GM19193 (cell line): ENCODE results near the gene RPS6KA4.

Experiments used
- POLR2A ChIP-seq: IDR thresholded peaks from 4 replicates; pipeline ENCODE4 v1.6.1; 2011; ENCODE audit not compliant: insufficient read depth, insufficient read length; ENCODE audit errors: extremely low read depth

The RPS6KA4 gene

DNA sequence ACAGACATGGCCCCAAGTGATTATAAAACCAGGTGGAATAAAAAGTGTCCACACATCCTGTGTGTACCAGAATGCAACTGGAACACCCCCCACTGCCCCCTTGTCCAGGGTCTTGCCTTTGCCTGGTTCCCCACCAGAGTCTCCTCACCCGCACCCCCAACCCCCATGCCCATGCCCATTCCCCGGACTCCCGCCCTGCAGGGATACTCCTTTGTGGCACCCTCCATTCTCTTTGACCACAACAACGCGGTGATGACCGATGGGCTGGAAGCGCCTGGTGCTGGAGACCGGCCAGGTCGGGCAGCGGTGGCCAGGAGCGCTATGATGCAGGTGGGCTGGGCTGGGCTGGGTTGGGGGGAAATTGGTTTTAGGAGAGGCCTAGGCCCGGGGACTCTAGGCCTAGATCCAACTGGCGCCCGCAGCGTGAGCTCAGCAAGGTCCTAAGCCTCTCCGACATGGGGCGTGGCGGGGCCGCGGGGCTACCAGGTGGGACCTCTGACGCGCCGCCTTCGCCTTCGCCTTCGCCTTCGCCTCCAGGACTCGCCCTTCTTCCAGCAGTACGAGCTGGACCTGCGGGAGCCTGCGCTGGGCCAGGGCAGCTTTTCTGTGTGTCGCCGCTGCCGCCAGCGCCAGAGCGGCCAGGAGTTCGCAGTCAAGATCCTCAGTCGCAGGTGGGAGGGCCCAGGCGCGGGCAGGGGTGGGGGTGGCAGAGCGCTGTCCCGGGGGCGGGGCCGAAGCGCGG lies 9.1 kb downstream of the RPS6KA4 start:
- no peak for TF ChIP-seq POLR2A

DNA sequence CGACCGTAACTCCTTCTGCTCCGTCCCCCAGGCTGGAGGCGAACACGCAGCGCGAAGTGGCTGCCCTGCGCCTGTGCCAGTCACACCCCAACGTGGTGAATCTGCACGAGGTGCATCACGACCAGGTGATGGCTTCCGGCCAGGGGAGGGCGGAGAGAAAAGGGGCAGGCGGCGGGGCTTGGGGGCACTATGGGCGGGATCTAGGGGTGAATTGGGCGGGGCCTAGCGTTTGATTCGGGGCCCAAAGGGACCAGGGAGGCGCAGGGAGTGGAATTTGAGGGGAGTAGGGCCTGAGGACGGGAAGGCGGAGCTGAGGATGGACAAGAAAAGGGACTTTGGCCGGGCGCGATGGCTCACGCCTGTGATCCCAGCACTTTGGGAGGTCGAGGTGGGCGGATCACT lies 9.7 kb downstream of the RPS6KA4 start:
- no peak for TF ChIP-seq POLR2A

DNA sequence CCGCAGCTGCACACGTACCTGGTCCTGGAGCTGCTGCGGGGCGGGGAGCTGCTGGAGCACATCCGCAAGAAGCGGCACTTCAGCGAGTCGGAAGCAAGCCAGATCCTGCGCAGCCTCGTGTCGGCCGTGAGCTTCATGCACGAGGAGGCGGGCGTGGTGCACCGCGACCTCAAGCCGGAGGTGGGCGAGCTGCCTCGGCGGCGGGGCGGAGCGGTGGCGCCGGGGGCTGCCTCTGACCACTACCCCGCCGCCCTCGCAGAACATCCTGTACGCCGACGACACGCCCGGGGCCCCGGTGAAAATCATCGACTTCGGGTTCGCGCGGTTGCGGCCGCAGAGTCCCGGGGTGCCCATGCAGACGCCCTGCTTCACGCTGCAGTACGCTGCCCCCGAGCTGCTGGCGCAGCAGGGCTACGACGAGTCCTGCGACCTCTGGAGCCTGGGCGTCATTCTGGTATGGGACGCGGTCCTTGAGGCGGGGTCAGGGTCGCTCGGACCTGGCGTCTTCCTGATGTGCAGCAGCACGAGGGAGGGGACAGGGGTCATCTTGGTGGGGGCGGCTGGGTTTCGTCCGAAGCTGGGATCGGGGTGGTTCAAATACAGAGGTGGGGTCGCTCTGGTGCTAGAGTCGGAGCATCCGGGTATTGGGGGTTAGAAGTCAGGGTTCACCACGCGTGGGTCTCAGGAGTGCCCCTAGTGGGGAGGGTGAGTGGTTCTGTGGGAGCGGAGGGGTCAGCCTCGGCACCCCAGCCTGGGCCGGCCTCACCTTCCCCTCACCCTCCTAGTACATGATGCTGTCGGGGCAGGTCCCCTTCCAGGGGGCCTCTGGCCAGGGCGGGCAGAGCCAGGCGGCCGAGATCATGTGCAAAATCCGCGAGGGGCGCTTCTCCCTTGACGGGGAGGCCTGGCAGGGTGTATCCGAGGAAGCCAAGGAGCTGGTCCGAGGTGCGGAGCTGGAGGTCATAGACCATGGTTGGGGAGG lies 10.8 kb downstream of the RPS6KA4 start:
- TF ChIP-seq POLR2A: no peak

DNA sequence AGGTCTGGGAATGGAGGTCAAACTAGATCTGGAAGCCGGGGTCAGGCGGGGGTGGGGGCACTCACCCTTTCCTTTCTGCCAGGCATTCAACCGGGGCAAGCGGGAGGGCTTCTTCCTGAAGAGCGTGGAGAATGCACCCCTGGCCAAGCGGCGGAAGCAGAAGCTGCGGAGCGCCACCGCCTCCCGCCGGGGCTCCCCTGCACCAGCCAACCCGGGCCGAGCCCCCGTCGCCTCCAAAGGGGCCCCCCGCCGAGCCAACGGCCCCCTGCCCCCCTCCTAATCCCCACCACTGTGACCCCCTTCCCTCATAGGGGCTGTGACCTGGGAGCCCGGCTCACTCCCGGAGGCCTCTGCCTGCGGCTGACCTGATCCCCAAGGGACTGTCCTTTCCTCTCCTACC lies 12.2 kb downstream of the RPS6KA4 start:
- TF ChIP-seq POLR2A: no peak

GRCh38 chr11:64372021-64372420 lies 13.1 kb downstream of the RPS6KA4 start:
- no peak for TF ChIP-seq POLR2A

DNA sequence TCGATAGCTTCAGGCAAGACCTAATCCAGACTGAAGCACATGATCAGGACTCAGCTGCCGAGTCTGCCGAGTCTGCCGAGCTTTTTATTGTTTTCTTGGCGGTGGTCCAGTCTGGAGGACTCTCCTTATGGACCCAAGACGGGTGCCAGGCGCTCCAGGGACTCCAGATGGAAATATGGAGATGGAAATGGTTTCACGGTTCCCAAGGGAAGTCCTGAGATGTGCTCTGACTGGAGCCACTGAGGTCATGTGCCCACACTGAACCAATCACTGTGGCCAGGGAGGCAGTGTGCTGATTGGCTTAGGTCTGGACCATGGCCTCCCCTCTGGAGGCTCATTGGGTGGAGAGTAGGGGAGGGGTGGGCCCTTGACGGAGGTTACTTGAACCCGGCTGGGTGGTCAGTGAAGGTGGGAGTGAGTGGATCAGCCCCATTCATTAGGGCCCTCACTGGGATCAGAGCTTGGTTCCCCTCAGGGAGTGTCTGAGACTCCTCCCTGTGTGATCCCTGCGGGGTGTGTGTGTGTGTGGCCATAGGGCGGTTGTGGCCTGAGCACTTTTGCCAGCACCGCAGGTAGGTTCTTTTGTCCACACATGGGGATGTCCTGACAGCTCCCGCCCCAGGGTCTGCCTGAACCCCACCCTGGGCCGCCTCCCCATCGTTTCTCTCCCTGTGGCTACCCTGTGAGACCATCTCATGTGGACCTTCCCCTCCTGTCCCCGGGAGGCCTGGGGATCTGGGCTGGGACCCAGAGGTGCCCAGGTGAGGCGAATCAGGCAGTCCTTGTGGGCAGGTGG lies 14.0 kb downstream of the RPS6KA4 start:
- TF ChIP-seq POLR2A: no peak

GRCh38 chr11:64373598-64373974 lies 14.6 kb downstream of the RPS6KA4 start:
- no peak for TF ChIP-seq POLR2A

DNA sequence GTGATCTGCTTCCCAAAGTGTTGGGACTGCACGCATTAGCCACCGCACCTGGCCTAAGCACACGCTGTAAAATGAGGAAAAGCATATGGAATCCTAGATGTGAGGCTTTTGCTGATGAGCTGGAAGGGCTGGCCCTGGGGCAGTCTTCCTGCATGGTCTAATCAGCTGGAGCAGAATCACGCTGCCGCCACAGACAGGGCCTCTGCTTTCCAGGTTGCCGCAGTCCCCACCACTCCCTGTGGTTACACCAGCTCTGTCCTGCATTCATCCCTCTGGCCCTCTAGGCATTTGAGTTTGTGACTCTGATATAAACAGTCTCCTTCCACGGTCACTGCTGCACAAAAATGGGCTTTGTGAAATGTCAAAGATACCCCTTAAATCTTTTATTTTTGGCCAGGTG lies 17.1 kb downstream of the RPS6KA4 start:
- no peak for TF ChIP-seq POLR2A

- TF ChIP-seq POLR2A: no peak
Measured at GRCh38 chr11:64378335-64378880, 19.4 kb downstream of the RPS6KA4 start.

GRCh38 chr11:64379160-64379559 lies 20.2 kb downstream of the RPS6KA4 start:
- TF ChIP-seq POLR2A: no peak

GRCh38 chr11:64379817-64380709 lies 21.1 kb downstream of the RPS6KA4 start:
- no peak for TF ChIP-seq POLR2A

GRCh38 chr11:64381350-64381749 lies 22.4 kb downstream of the RPS6KA4 start:
- TF ChIP-seq POLR2A: no peak

- no peak for TF ChIP-seq POLR2A
Measured at GRCh38 chr11:64382047-64382446, 23.1 kb downstream of the RPS6KA4 start.

GRCh38 chr11:64382586-64382985 lies 23.6 kb downstream of the RPS6KA4 start:
- TF ChIP-seq POLR2A: no peak
